Mammary epithelial cell (primary cell): Measurements from ENCODE around the gene PARD3.

Source experiments
- EZH2 ChIP-seq: IDR thresholded peaks from 2 replicates; pipeline ENCODE4 v1.6.1; 2012; ENCODE audit warnings: low read length, inconsistent platforms, borderline replicate concordance
- TF ChIP-seq, protein P1 (sequence below), 2 donors: IDR thresholded peaks in 1 of 2; conservative IDR thresholded peaks in 1 of 2; 2 replicates each; pipeline ENCODE4 v1.5.1; 2011 to 2012; ENCODE audit warnings: inconsistent platforms in 2 of 2, low read length in 2 of 2, mild to moderate bottlenecking in 2 of 2, control low read depth in 1 of 2, low read depth in 1 of 2; ENCODE audit not compliant: insufficient read depth in 1 of 2; ENCODE audit errors: extremely low read depth in 1 of 2

DNA sequence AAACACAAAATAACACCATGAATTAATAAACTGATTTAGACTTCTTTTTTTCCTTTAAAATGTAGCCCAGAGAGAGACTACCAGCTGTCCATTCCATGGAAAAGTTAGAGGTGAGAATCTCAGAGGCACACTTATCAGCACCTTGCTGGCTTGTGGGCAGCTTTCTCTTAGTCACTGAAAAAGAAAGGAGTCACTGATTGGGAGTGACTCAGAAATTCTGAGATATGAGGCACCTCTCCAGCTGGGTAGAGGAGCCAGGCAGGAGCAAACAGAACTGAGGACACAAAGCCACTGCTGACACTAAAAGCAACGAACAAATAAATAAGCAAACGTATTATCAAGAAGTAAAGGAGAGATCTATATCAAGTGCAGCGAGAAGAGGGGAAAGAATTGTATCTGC is 310.6 kb downstream of the PARD3 start:
- TF ChIP-seq, protein P1, sequence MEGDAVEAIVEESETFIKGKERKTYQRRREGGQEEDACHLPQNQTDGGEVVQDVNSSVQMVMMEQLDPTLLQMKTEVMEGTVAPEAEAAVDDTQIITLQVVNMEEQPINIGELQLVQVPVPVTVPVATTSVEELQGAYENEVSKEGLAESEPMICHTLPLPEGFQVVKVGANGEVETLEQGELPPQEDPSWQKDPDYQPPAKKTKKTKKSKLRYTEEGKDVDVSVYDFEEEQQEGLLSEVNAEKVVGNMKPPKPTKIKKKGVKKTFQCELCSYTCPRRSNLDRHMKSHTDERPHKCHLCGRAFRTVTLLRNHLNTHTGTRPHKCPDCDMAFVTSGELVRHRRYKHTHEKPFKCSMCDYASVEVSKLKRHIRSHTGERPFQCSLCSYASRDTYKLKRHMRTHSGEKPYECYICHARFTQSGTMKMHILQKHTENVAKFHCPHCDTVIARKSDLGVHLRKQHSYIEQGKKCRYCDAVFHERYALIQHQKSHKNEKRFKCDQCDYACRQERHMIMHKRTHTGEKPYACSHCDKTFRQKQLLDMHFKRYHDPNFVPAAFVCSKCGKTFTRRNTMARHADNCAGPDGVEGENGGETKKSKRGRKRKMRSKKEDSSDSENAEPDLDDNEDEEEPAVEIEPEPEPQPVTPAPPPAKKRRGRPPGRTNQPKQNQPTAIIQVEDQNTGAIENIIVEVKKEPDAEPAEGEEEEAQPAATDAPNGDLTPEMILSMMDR (conservative IDR thresholded peaks at IDR 0.05 in 1 of 2, IDR thresholded peaks at IDR 0.05 in 1 of 2; ENCODE audit: extremely low read depth in 1 of 2, insufficient read depth in 1 of 2, low read depth in 1 of 2, low read length in 2 of 2): no peak
- no peak for TF ChIP-seq EZH2
